ENCODE results near the gene MRPL2. TPM values are rescaled to one million over a fixed set of nuclear protein-coding genes. Genes with fewer than 3 reads are reported as not detected.

Gene MRPL2
- total RNA-seq, 2 experiments from 2014 or later = 87.7 to 95.1 TPM

DNA sequence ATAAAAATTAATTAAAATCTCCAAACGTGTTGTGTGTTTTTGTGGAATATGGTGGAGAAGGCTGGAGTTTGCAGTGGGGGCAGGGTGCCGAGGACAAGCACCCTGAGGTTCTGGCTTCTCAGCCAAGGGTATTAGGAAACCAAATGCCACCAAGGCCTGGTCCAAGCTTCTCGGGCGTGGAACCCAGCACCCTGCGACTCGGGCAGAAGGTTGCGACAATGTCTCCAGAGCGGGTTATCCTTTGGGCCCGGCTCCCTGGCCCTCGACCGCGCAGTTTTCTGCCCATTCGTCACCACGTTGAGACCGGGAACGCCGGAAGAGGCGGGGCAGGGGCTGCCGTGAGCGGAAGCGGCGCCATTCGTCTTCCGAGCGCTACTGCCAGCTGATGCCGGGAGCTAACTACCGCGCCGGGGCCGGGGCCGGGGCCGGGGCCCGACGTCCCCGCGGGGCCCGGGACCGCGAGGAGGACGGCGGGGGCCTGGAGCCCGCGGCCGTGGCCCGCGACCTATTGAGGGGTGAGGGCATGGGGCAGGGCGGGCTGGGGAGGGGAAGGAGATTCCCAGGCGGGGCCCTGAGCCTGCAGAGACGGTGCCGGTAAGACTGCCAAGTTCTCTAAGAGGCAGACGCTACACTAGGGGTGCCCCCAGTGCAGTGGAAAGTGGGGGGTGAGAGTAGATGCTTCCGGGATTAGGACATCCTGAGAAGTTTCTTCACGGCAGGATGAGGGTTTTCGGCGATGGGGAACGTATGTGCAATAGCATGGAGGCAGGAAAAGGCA is 37.8 kb downstream of the MRPL2 start, which contains the start of gene RRP36:
Gene RRP36 (plus strand): TSS at position 354 of the 778 bp plus-strand sequence. CDS start 32 bp downstream, at position 386.
- peak; percentile 79 for DNase-seq

DNA sequence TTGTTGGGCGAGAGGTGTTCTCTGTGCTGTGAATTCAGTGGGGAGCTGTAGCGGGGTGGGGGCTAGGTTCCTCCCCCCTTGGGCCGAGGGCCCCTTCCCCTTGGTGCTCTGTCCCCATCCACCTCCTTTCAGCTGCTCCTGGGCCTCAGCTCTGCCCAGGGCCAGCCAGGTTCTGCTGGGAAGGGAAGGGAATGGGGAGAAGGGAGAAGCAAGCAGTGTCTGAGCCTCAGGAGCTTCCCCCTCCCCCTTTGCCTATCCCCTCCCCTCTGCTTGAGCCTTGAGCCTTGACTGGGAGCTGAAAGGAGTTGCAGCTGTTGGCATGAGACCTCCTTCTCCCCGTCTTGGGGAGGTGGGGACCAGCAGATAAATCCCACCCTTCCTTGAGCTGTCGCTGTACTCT is 38.4 kb downstream of the MRPL2 start:
- no peak for DNase-seq
- H3K4me3 Mint-ChIP-seq = peak overlapping the region; percentile 75
- H3K27me3 Mint-ChIP-seq (ENCODE audit: low read depth) = no peaks in the 10 kb centered on the region
- peaks cover 16% of the 10 kb centered on the region for H3K36me3 Mint-ChIP-seq (ENCODE audit: low read depth)
- peak overlapping the region; percentile 75 for H3K27ac Mint-ChIP-seq
- intact Hi-C loops (cut with micrococcal nuclease) = loop anchor here (1.0 to 2.0 kb wide), 3 partner anchors 8 to 120 kb away; partner anchors contain the start of genes MEA1 and PEX6
- CTCF ChIA-PET = interaction anchor here (1.2 to 2.8 kb wide), 3 partner anchors 41 to 122 kb away, joined by 3 to 15 read pairs (median 4); partner anchors contain the start of gene PEX6
- no peaks in the 10 kb centered on the region for H3K9me3 Mint-ChIP-seq
- H3K4me1 Mint-ChIP-seq (ENCODE audit: low read depth) = peaks cover 42% of the 10 kb centered on the region

More for the DNA sequence above, 37.8 kb downstream of the MRPL2 start, which contains the start of gene RRP36:
- Mint-ChIP-seq H3K36me3 (ENCODE audit: low read depth) (peaks cover 19% of the 10 kb centered on the region), H3K9me3 (no peaks in the 10 kb centered on the region), H3K4me3 (peak within 1 kb of the TSS; percentile 96), H3K27me3 (ENCODE audit: low read depth) (no peaks in the 10 kb centered on the region), H3K27ac (peak within 1 kb of the TSS; percentile 89), H3K4me1 (ENCODE audit: low read depth) (peaks cover 36% of the 10 kb centered on the region)
- intact Hi-C loops (cut with micrococcal nuclease) = loop anchor here (1.0 to 2.0 kb wide), 3 partner anchors 8 to 121 kb away; partner anchors contain the start of genes MEA1 and PEX6
- CTCF ChIA-PET = interaction anchor here (1.2 to 2.8 kb wide), 4 partner anchors 42 to 122 kb away, joined by 3 to 15 read pairs (median 4); partner anchors contain the start of gene PEX6

DNA sequence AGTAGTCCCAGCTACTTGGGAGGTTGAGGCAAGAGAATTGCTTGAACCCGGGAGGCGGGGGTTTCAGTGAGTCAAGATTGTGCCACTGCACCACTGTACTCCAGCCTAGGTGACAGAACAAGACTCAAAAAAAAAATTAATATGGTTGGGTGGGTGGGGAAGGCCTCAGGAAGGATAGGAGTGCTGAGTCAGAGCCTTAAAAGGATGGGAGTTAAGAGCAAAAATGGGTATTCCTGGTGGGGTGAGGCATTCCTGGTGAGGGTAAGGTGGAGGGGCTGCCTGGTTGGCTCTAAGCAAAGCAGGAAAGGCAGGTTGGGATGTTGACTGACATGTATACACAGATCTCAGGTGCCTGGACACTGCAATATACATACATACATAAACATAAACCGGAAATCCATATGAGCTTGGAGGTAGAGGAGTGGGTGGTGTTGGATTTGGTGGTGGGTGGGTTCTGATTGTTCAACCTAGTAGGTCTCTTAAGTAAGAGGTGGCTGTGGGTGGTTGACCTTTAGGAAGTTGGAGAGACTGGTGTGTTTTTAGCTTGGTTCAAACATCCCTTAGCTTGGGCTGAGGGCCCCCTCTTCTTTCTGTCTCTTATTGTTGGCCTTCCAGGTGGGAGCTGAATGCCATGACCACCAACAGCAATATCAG is 39.1 kb downstream of the MRPL2 start:
- intact Hi-C loops (cut with micrococcal nuclease) = loop anchor here (2.0 kb wide), 1 partner anchor 119 kb away; no protein-coding TSS in a partner anchor
- no peaks in the 10 kb centered on the region for H3K27me3 Mint-ChIP-seq (ENCODE audit: low read depth)
- H3K9me3 Mint-ChIP-seq = no peaks in the 10 kb centered on the region
- DNase-seq = no peak
- H3K27ac Mint-ChIP-seq = peak overlapping the region; percentile 61
- H3K4me1 Mint-ChIP-seq (ENCODE audit: low read depth) = peaks cover 45% of the 10 kb centered on the region
- peaks cover 13% of the 10 kb centered on the region for H3K36me3 Mint-ChIP-seq (ENCODE audit: low read depth)
- CTCF ChIA-PET = interaction anchor here (1.2 to 2.8 kb wide), 3 partner anchors 41 to 123 kb away, joined by 3 to 15 read pairs (median 4); partner anchors contain the start of gene PEX6
- H3K4me3 Mint-ChIP-seq = peak overlapping the region; percentile 36

DNA sequence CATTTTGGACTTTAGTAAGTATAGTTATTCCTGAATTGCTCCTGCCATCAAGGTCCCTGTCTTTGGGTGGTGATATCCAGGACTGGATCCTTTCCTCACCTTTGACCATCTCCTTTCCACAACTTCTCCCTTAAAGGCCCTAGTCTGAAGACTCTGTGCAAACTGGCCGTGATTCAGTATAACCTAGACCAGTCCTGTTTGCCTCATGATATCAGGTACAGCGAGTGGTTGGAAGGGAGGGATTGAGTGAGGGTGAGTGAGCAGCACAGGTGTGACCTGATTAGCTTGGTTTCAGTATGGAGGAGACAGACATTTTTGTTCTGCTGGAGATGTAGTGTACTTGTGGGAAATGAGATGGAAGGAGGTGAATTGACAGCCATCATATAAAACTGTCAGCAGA is 40.1 kb downstream of the MRPL2 start:
- no peak overlapping the region for H3K4me3 Mint-ChIP-seq
- H3K36me3 Mint-ChIP-seq (ENCODE audit: low read depth) = peaks cover 7% of the 10 kb centered on the region
- no peak for DNase-seq
- no peak overlapping the region for H3K27ac Mint-ChIP-seq
- intact Hi-C loops (cut with micrococcal nuclease) = no loop called here
- CTCF ChIA-PET = interaction anchor here (1.0 kb wide), 1 partner anchor 125 kb away, joined by 3 read pairs; no protein-coding TSS in a partner anchor
- H3K9me3 Mint-ChIP-seq = no peaks in the 10 kb centered on the region
- no peaks in the 10 kb centered on the region for H3K27me3 Mint-ChIP-seq (ENCODE audit: low read depth)
- peaks cover 47% of the 10 kb centered on the region for H3K4me1 Mint-ChIP-seq (ENCODE audit: low read depth)

DNA sequence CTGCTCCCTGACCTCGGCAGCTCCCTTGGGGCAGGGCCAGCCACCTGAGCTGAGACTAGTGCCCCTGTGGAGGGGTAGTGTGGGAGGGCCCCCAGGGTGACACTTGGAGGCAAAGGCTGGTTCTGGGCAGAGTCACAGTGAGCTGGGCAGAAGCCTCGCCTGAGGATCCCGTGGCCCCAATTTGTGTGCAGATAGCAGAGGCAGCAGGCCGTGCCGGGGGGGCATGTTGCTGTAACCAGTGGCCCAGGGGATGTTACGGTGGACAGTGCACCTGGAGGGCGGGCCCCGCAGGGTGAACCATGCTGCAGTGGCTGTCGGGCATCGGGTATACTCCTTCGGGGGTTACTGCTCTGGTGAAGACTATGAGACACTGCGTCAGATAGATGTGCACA is 42.3 kb downstream of the MRPL2 start:
- Mint-ChIP-seq H3K9me3 (no peaks in the 10 kb centered on the region), H3K36me3 (ENCODE audit: low read depth) (peaks cover 15% of the 10 kb centered on the region), H3K27me3 (ENCODE audit: low read depth) (no peaks in the 10 kb centered on the region), H3K4me3 (no peak overlapping the region), H3K4me1 (ENCODE audit: low read depth) (peaks cover 50% of the 10 kb centered on the region), H3K27ac (no peak overlapping the region)
- no peak for DNase-seq
- CTCF ChIA-PET = interaction anchor here (0.6 to 1.5 kb wide), 2 partner anchors 87 to 125 kb away, joined by 4 to 5 read pairs; partner anchors contain the start of gene CNPY3
- intact Hi-C loops (cut with micrococcal nuclease) = no loop called here

DNA sequence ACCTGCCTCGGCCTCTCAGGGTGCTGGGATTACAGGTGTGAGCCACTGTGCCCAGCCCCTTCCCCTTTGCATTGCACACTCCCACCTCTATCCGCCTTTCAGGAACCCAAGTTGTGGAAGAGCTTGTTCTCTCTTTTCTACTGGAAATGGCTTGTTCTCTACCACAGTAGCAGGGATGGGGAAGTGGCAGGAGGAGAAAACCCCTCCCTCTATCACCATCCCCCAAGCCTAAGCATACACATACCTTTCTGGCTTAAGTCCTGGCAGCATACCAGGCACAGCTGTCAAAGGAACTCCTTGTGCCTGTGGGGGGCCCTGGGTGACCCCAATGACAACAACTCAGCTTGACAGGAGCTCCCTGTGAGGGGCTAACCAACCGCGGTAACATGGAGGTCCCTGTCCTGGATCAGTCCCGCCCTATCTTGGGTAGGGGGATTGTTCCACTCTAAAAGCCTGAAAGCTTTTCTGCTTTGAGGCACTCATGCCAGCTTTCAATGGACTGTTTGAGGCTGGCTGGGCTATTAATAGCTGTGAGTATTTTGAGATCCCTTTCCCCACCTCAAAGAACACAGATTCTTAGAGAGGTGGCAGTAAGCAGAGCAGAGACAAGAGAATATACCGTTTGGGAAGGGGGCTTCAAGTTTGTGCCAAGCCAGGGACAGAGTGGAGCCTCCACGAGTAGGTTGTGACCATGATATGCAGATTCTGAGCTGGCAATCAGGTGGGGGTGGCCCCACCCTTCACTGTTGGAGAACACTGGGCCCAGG is 42.9 kb downstream of the MRPL2 start:
- no peak overlapping the region for H3K27ac Mint-ChIP-seq

DNA sequence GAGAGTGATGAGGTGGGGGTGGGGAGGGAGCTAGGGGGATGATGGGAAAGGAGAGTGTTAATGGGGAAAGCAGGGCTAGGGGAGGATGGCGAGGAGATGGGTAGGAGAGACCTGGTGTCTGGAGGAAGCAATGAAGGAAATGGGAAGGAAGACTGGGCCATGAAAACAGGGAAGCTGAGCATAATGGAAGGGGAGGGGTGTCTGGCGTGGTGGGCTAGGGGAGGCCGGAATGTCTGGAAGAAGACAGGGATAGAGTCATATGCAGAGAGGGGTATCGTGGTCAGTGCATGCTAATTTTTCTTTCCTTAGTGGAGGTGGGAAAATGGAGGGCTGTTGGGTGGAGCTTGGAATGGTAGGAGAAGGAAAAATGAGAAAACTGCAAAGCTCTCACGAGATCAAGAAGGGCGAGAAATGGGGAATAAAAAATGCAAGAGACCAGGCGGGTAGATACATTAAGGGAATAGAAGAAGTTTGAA is 44.8 kb downstream of the MRPL2 start:
- no peaks in the 10 kb centered on the region for H3K9me3 Mint-ChIP-seq
- H3K4me3 Mint-ChIP-seq = peak overlapping the region; percentile 95
- DNase-seq = no peak
- intact Hi-C loops (cut with micrococcal nuclease) = loop anchor here (1.0 to 2.0 kb wide), 8 partner anchors 30 to 452 kb away; partner anchors contain the start of genes CNPY3, CUL7, KLC4 and MRPL2
- H3K4me1 Mint-ChIP-seq (ENCODE audit: low read depth) = peaks cover 50% of the 10 kb centered on the region
- peak overlapping the region; percentile 88 for H3K27ac Mint-ChIP-seq
- no peaks in the 10 kb centered on the region for H3K27me3 Mint-ChIP-seq (ENCODE audit: low read depth)
- H3K36me3 Mint-ChIP-seq (ENCODE audit: low read depth) = peaks cover 14% of the 10 kb centered on the region
- CTCF ChIA-PET = interaction anchor here (0.9 to 1.2 kb wide), 3 partner anchors 40 to 129 kb away, joined by 3 to 4 read pairs (median 3); partner anchors contain the start of gene CUL7

More for the DNA sequence above, 42.9 kb downstream of the MRPL2 start:
- Mint-ChIP-seq H3K4me1 (ENCODE audit: low read depth) (peaks cover 54% of the 10 kb centered on the region), H3K9me3 (no peaks in the 10 kb centered on the region), H3K36me3 (ENCODE audit: low read depth) (peaks cover 15% of the 10 kb centered on the region), H3K4me3 (peak overlapping the region; percentile 8), H3K27me3 (ENCODE audit: low read depth) (no peaks in the 10 kb centered on the region)
- DNase-seq = no peak
- intact Hi-C loops (cut with micrococcal nuclease) = no loop called here
- CTCF ChIA-PET = interaction anchor here (0.6 to 1.6 kb wide), 3 partner anchors 86 to 128 kb away, joined by 4 to 5 read pairs (median 5); partner anchors contain the start of gene CNPY3

DNA sequence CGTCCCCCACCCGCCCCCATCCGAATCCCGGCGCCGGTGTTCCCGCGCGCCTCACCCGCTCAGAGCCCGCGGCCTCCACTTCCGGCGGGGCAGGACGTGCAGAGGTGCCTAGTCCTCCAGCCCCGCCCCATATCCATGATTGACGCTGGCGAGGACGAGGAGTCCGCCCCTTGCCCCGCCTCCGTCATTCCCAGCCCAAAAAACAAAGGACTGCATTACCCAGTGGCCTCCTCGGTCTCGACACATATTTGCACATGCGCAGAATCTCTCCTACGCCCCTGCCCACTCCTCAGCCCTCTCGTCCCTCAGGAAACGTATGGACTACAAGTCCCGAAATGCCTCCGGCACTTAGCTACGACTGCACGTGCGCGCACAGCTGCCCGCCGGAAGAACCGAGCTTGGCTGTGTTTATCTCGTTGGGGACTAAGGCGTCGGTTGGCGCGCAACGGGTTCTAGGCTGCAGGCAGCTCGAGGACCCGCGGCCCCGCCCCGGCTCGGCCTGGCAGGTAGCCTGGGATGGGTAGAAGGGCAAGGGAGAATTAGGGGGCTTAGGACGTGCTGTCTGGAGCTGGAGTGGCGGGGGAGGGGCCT is 45.3 kb downstream of the MRPL2 start, which contains the start of the genes KLHDC3 and MEA1:
Gene KLHDC3 (plus strand): TSS at position 407 of the 591 bp plus-strand sequence. CDS start 2,944 bp downstream, outside the sequence.
Gene MEA1 (minus strand): TSS at position 104 of the 591 bp plus-strand sequence. CDS start 133 bp downstream, outside the sequence.
- CTCF ChIA-PET = interaction anchor here (0.9 to 1.5 kb wide), 3 partner anchors 40 to 130 kb away, joined by 3 to 4 read pairs (median 3); partner anchors contain the start of gene CUL7
- peaks cover 53% of the 10 kb centered on the region for H3K4me1 Mint-ChIP-seq (ENCODE audit: low read depth)

DNA sequence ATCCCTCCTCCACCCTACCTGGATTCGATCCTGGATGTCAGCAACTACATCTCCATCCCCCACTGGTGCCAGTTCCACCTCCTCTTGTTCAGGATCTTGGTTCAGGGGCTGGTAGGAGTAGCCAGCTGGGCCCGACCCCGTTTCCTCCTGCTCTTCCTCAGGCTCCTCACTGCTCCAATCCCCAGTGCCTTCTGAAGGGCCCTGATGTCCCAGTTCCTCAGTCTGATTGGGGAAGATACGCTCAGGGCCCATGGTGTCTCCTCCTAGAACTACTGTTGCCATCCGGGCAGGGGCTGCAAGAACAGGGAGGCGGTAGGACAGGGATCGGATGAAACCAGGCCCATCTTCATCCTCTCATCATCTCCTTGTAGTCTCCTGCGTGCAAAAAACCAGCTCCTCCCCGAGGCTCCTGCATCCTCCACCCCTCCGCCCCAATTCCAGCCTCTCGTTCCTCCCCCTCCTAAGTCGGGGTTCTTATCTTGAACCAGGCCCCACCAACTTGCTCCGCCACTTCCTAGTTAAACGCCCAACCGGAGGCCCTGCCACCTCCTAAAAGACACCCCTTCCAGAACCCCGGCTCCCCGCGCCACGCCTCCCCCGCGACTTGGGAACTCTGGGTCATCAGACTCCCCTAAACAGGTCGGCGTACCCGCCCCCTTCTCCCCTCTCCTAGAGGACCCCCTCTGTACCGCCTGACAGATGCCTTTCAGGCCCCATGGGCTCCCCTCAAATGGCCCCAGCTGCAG is 46.0 kb downstream of the MRPL2 start:
- Mint-ChIP-seq H3K9me3 (no peaks in the 10 kb centered on the region), H3K27me3 (ENCODE audit: low read depth) (no peaks in the 10 kb centered on the region), H3K36me3 (ENCODE audit: low read depth) (peaks cover 22% of the 10 kb centered on the region), H3K4me3 (peak overlapping the region; percentile 95), H3K4me1 (ENCODE audit: low read depth) (peaks cover 53% of the 10 kb centered on the region), H3K27ac (peak overlapping the region; percentile 88)
- CTCF ChIA-PET = interaction anchor here (0.9 to 1.5 kb wide), 3 partner anchors 41 to 131 kb away, joined by 3 to 4 read pairs (median 3); partner anchors contain the start of gene CUL7
- no peak for DNase-seq
- intact Hi-C loops (cut with micrococcal nuclease) = loop anchor here (1.0 kb wide), 2 partner anchors 8 to 34 kb away; partner anchors contain the start of genes PEX6 and RRP36

More for the DNA sequence above, 45.3 kb downstream of the MRPL2 start, which contains the start of the genes KLHDC3 and MEA1:
- Mint-ChIP-seq H3K36me3 (ENCODE audit: low read depth) (peaks cover 16% of the 10 kb centered on the region), H3K27ac (peak within 1 kb of the TSS; percentile 88), H3K4me3 (peak within 1 kb of the TSS; percentile 95), H3K27me3 (ENCODE audit: low read depth) (no peaks in the 10 kb centered on the region), H3K9me3 (no peaks in the 10 kb centered on the region)
- peak; percentile 100 for DNase-seq
- intact Hi-C loops (cut with micrococcal nuclease) = loop anchor here (1.0 to 2.0 kb wide), 10 partner anchors 7 to 451 kb away; partner anchors contain the start of genes CNPY3, CUL7, KLC4 and MRPL2

DNA sequence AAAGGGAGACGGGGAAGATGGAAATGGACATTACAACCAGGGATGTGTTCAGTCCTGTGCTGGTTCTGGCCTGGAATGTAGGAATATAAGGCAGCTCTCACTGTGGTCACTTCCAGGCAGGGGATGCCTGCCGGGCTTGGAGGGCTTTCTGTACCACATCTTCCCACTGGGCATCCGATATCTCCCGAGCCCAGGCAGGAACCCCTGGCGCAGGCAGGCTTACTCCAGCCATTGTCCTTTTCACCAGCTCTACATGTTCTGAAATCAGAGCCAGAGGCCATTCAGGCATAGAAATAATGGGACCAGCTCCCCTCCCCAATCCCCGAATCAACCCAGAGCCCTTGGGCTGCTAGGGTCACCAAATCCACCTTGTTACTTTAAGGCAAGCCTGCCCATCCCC is 46.9 kb downstream of the MRPL2 start:
- intact Hi-C loops (cut with micrococcal nuclease) = no loop called here
- Mint-ChIP-seq H3K4me3 (peak overlapping the region; percentile 95), H3K27ac (peak overlapping the region; percentile 88), H3K36me3 (ENCODE audit: low read depth) (peaks cover 23% of the 10 kb centered on the region), H3K4me1 (ENCODE audit: low read depth) (peaks cover 51% of the 10 kb centered on the region), H3K9me3 (no peaks in the 10 kb centered on the region), H3K27me3 (ENCODE audit: low read depth) (no peaks in the 10 kb centered on the region)
- DNase-seq = no peak
- CTCF ChIA-PET = no interaction called here
